ENCODE measurements around the gene DUSP14.

- TF ChIP-seq, protein P1, sequence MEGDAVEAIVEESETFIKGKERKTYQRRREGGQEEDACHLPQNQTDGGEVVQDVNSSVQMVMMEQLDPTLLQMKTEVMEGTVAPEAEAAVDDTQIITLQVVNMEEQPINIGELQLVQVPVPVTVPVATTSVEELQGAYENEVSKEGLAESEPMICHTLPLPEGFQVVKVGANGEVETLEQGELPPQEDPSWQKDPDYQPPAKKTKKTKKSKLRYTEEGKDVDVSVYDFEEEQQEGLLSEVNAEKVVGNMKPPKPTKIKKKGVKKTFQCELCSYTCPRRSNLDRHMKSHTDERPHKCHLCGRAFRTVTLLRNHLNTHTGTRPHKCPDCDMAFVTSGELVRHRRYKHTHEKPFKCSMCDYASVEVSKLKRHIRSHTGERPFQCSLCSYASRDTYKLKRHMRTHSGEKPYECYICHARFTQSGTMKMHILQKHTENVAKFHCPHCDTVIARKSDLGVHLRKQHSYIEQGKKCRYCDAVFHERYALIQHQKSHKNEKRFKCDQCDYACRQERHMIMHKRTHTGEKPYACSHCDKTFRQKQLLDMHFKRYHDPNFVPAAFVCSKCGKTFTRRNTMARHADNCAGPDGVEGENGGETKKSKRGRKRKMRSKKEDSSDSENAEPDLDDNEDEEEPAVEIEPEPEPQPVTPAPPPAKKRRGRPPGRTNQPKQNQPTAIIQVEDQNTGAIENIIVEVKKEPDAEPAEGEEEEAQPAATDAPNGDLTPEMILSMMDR (IDR thresholded peaks at IDR 0.05), result no peak
- TF ChIP-seq TEAD4 (IDR thresholded peaks at IDR 0.05; ENCODE audit: borderline replicate concordance, insufficient read depth) (no peak), ELF1 (IDR thresholded peaks at IDR 0.05) (no peak), RCOR1 (IDR thresholded peaks at IDR 0.05; ENCODE audit: low read length) (no peak)
Measured at GRCh38 chr17:37516127-37516571, 26.5 kb downstream of the DUSP14 start.
